Measurements from ENCODE around the gene NSMCE3.

The NSMCE3 gene

GRCh38 chr15:29220852-29221251, 48.8 kb downstream of the NSMCE3 start:
- no peak for DNase-seq (ENCODE audit: low spot score)

GRCh38 chr15:29216955-29217354, 52.7 kb downstream of the NSMCE3 start:
- no peak for DNase-seq (ENCODE audit: low spot score)
